Mesodermal cell (in vitro differentiated cells): ENCODE measurements around the gene CMBL.

Source experiments
- H3K27ac ChIP-seq: 2 replicates; pipeline ENCODE4 v1.7.0; 2013; ENCODE audit warnings: mild to moderate bottlenecking, low read depth, low read length, moderate library complexity; ENCODE audit not compliant: severe bottlenecking
- H3K36me3 ChIP-seq: 2 replicates; pipeline ENCODE4 v1.7.1; 2013; ENCODE audit warnings: mild to moderate bottlenecking, low read length, moderate library complexity; ENCODE audit not compliant: control insufficient read depth, insufficient read depth
- H3K4me1 ChIP-seq: one replicate; pipeline ENCODE4 v1.7.1; 2013; ENCODE audit warnings: mild to moderate bottlenecking, low read length; ENCODE audit not compliant: insufficient read depth, control insufficient read depth, poor library complexity, severe bottlenecking
- H3K4me3 ChIP-seq: 2 replicates; pipeline ENCODE4 v1.7.0; 2013; ENCODE audit warnings: low read length, control low read depth, mild to moderate bottlenecking; ENCODE audit not compliant: insufficient read depth, poor library complexity, severe bottlenecking; ENCODE audit errors: extremely low read depth
- H3K9me3 ChIP-seq: 2 replicates; pipeline ENCODE4 v1.7.1; 2013; ENCODE audit warnings: mild to moderate bottlenecking, low read length, moderate library complexity; ENCODE audit not compliant: control insufficient read depth
- WGBS, 2 experiments: methylation state at CpG; one replicate each; pipeline ENCODE4 v1.1.5; 2013; ENCODE audit warnings: missing lambda C conversion rate in 2 of 2; ENCODE audit not compliant: insufficient coverage in 2 of 2; 5-methylcytosine and 5-hydroxymethylcytosine counted together

Gene CMBL

GRCh38 chr5:10332301-10332700 is 24.6 kb upstream of the CMBL start:
- WGBS, 2 experiments: 95 to 100% methylated on average over 4 to 5 of the region's 5 CpGs
- H3K36me3 ChIP-seq: no peaks in the 10 kb centered on the region
- H3K27ac ChIP-seq: no peak overlapping the region
- H3K4me1 ChIP-seq: peaks cover 16% of the 10 kb centered on the region
- no peaks in the 10 kb centered on the region for H3K9me3 ChIP-seq
- H3K4me3 ChIP-seq: no peak overlapping the region

- no peaks in the 10 kb centered on the region for H3K9me3 ChIP-seq
- H3K27ac ChIP-seq: no peak overlapping the region
- WGBS, 2 experiments: 74 to 80% methylated on average over 4 to 5 of the region's 7 CpGs
- H3K4me1 ChIP-seq: peaks cover 15% of the 10 kb centered on the region
- no peaks in the 10 kb centered on the region for H3K36me3 ChIP-seq
- H3K4me3 ChIP-seq: no peak overlapping the region
Observed at GRCh38 chr5:10331341-10331796, 23.7 kb upstream of the CMBL start.

GRCh38 chr5:10330511-10331230 is 23.0 kb upstream of the CMBL start:
- Histone ChIP-seq H3K27ac (no peak overlapping the region), H3K36me3 (no peaks in the 10 kb centered on the region), H3K9me3 (no peaks in the 10 kb centered on the region), H3K4me1 (peaks cover 8% of the 10 kb centered on the region), H3K4me3 (no peak overlapping the region)
- 92 to 96% methylated on average over 9 of the region's 10 CpGs for WGBS, 2 experiments

GRCh38 chr5:10329820-10330481 is 22.2 kb upstream of the CMBL start:
- Histone ChIP-seq H3K9me3 (no peaks in the 10 kb centered on the region), H3K4me3 (no peak overlapping the region), H3K4me1 (peaks cover 6% of the 10 kb centered on the region), H3K27ac (no peak overlapping the region), H3K36me3 (no peaks in the 10 kb centered on the region)
- 89% methylated on average over 7 of the region's 7 CpGs for WGBS, 2 experiments

GRCh38 chr5:10329446-10329819 is 21.7 kb upstream of the CMBL start:
- Histone ChIP-seq H3K9me3 (no peaks in the 10 kb centered on the region), H3K27ac (no peak overlapping the region), H3K4me3 (no peak overlapping the region), H3K36me3 (no peaks in the 10 kb centered on the region), H3K4me1 (peaks cover 6% of the 10 kb centered on the region)
- 91% methylated on average over 1 of the region's 2 CpGs; no CpG with 5 or more reads in 1 of the 2 experiments for WGBS, 2 experiments

- WGBS, 2 experiments: 75 to 91% methylated on average over 3 of the region's 5 CpGs
- no peaks in the 10 kb centered on the region for H3K36me3 ChIP-seq
- no peak overlapping the region for H3K27ac ChIP-seq
- H3K9me3 ChIP-seq: no peaks in the 10 kb centered on the region
- no peak overlapping the region for H3K4me3 ChIP-seq
- peaks cover 5% of the 10 kb centered on the region for H3K4me1 ChIP-seq
Observed at GRCh38 chr5:10328323-10328722, 20.6 kb upstream of the CMBL start.

GRCh38 chr5:10324518-10325370 is 17.0 kb upstream of the CMBL start:
- Histone ChIP-seq H3K27ac (no peak overlapping the region), H3K9me3 (no peaks in the 10 kb centered on the region), H3K4me3 (no peak overlapping the region), H3K4me1 (peaks cover 3% of the 10 kb centered on the region), H3K36me3 (no peaks in the 10 kb centered on the region)
- WGBS, 2 experiments: 88 to 94% methylated on average over 4 to 5 of the region's 6 CpGs

- H3K27ac ChIP-seq: no peak overlapping the region
- 86 to 91% methylated on average over 3 to 4 of the region's 6 CpGs for WGBS, 2 experiments
- no peak overlapping the region for H3K4me3 ChIP-seq
- peaks cover 3% of the 10 kb centered on the region for H3K4me1 ChIP-seq
- no peaks in the 10 kb centered on the region for H3K36me3 ChIP-seq
- H3K9me3 ChIP-seq: no peaks in the 10 kb centered on the region
Observed at GRCh38 chr5:10323588-10324488, 16.1 kb upstream of the CMBL start.

GRCh38 chr5:10321882-10322281 is 14.2 kb upstream of the CMBL start:
- no peak overlapping the region for H3K27ac ChIP-seq
- 85 to 96% methylated on average over 5 to 9 of the region's 9 CpGs for WGBS, 2 experiments
- no peak overlapping the region for H3K4me3 ChIP-seq
- no peaks in the 10 kb centered on the region for H3K36me3 ChIP-seq
- peaks cover 3% of the 10 kb centered on the region for H3K4me1 ChIP-seq
- H3K9me3 ChIP-seq: no peaks in the 10 kb centered on the region

- Histone ChIP-seq H3K36me3 (no peaks in the 10 kb centered on the region), H3K27ac (no peak overlapping the region), H3K4me3 (no peak overlapping the region), H3K9me3 (no peaks in the 10 kb centered on the region), H3K4me1 (peaks cover 3% of the 10 kb centered on the region)
- 63% methylated on average over 3 of the region's 3 CpGs for WGBS, 2 experiments
Observed at GRCh38 chr5:10320793-10321192, 13.1 kb upstream of the CMBL start.
